Mesangial cell (primary cell): ENCODE results near the gene KIFC3. TPM values are rescaled to one million over a fixed set of nuclear protein-coding genes. Genes with fewer than 3 reads are reported as not detected.

Source experiments
- total RNA-seq: library from RNA; depleted of rRNA; stranded (reverse); fragments of >200 nt; gene quantifications from 2 replicates; pipeline ENCODE4 v1.2.3, GENCODE V29; 2015

The KIFC3 gene
- 75.0 and 102 TPM in 2 replicates for total RNA-seq

GRCh38 chr16:57802341-57803133 is at the start of gene KIFC3:
KIFC3 (minus strand) TSS chr16:57802491; CDS start chr16:57798243, 4,248 bp downstream.

GRCh38 chr16:57735755-57736418 is 66.4 kb downstream of the KIFC3 start, which contains the start of gene KATNB1:
KATNB1 (plus strand) TSS chr16:57735770; CDS start chr16:57737244, 1,474 bp downstream.

Other genes starting within 250 kb of the KIFC3 start
- 23.8 and 151 TPM in 2 replicates for gene ADGRG1, start 173.9 kb downstream of the KIFC3 start, total RNA-seq
- not detected in 2 replicates for gene ADGRG3, start 134.2 kb downstream of the KIFC3 start, total RNA-seq
- under 0.01 TPM in 1 of 2 replicates, not detected in the other for gene DRC7, start 107.7 kb downstream of the KIFC3 start, total RNA-seq
- 44.2 and 45.8 TPM in 2 replicates for gene KATNB1, start 66.7 kb downstream of the KIFC3 start, total RNA-seq
- gene CNGB1, start 168.6 kb upstream of the KIFC3 start, total RNA-seq = 0.38 TPM in 1 of 2 replicates, not detected in the other
- 7.2 and 11.7 TPM in 2 replicates for gene ZNF319, start 198.2 kb upstream of the KIFC3 start, total RNA-seq
- 48.4 and 66.8 TPM in 2 replicates for gene USB1, start 198.9 kb upstream of the KIFC3 start, total RNA-seq
- gene MMP15, start 223.3 kb upstream of the KIFC3 start, total RNA-seq = 13.9 and 51.8 TPM in 2 replicates